SKM-1 (cell line): ENCODE results near the gene RPS6KA3.
"Not testable (repeated sequence)": the region's sequence is repeated elsewhere in the genome, so short reads cannot be mapped to it uniquely, and the experiment has no call there.

Source experiments
- DNase-seq: peaks from one replicate; lab custom pipeline; 2025; ENCODE audit not compliant: unreplicated experiment; lab: John Stamatoyannopoulos, UW

RPS6KA3 gene

GRCh38 chrX:20224814-20225487, 41.8 kb downstream of the RPS6KA3 start:
- no peak for DNase-seq

DNA sequence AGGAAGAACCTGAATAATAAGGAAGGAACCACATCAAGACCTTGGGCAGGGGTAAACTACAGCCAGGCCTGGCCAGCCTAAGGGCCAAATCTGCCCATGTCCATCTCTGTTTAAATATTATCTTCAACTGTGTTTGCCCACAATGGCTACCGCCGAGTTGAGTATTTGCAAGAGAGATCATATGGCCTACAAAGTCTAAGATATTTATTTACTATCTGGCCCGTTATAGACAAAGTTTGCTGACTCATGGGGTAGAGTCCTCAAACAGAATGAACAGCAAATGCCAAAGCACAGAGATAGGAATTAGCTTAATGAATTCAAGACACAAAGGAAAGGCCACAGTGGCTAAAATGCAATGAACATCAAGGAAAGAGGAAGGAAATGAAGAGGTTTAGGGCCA, 44.8 kb downstream of the RPS6KA3 start:
- DNase-seq, result no peak

DNA sequence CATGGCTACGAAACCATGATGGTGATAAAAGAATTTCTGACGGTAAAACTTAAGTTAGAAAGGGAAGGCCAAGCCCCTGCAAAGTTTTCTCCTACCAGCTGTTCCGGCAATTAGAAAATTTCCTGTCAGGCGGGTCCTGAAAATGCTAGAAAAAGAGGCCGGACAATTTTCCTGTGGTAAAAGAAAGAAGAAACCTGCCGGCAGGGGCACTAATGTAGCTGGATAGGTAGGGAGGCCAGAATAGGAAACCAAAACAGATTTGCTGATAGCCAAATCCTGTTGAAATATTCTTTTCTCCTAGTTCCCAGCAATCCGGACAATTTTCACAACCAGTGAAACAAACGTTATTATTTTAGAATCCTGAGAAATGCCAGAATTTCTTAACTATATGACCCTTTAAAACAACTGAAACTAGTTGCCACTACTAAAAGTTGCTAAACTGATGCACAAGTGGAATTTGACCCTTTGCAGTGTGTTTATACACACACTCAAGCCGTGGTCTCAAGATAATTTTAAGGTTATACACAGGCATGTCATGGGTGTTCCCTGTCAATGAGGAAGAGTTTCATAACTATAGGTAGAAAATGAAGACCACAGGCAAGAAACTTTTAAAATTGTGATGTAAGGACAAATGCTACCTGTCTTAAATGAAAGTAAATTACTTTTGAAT, 47.7 kb downstream of the RPS6KA3 start:
- DNase-seq, result no peak

DNA sequence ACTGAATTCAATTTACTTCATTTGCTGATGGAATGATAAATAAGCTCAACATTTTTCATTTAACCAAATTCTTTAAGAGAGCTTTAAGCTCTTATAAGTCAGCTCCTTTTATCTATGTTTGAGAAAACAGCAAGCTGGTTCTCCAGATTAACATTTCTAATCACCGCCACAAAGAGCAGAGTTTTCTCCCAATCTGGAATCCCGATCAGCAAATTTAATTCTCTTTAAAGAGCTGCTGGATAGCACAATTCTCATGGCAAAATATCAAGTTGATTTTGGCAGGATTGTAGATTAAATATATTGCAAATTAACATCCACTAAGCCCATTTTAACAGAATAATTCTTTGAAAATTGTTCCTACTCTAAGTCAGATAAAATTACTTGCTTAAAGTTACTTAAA, 48.8 kb downstream of the RPS6KA3 start:
- DNase-seq, result no peak

DNA sequence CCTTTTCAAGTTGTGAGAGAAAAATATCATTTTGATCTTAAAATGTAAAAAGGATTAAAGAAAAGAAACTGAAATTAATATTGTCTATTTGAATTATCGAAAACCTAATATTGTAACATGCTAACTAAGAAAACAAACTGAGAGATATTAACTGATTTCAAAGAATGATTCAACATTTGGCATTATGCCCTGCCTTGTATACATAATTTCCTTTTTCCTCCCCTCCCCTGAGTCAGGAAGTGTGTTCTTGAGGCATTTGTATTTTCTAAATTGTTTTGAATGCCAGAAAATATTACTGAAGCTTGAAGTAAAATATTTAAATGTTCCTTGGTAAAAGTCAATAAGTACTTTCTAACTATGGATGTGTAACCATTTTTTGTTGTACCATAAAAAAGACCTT, 49.4 kb downstream of the RPS6KA3 start:
- no peak for DNase-seq

DNA sequence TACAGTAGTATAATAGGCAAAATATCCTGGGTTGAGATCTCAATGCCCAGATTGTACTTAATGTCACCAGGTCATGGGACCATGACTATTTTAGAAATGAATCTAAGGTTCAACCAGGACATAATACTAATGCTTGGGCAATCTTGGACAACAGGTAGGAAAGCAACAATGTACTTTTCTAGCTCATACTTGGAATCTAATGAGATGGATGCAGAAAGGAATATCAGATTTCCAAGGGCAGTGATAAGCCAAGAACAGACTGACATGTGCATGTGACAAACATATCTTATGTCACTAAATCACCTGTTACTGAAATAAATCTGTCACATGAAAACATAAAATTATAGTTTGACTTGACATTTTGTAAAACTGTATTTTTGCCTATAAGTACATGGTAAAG, 51.1 kb downstream of the RPS6KA3 start:
- DNase-seq, result no peak

- no peak for DNase-seq
Measured at GRCh38 chrX:20212486-20213089, 54.1 kb downstream of the RPS6KA3 start.

DNA sequence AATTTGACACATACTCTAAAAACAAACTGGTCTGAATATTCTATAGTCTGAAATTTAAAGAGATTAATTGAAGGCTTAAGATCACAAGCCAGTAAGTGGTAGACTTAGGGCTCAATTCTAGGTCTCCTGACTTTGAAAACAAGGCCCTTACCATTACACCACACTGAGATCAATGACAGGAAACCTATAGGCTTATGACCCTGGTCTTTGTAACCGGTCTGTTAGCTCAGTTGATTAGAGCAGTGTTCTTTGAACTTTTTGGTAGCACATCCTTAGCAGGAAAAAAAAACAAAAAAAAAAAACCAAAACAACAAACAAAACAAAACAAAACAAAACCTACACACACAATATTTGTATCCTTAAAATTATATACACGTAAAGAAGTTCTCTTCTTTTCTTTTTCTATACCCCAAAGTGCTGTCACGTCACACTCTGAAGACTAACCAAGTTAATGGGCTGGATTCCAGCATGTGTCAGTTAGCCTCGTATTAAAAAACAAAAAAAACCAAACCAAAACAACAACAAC, 55.4 kb downstream of the RPS6KA3 start:
- no peak for DNase-seq

- DNase-seq, result no peak
Measured at GRCh38 chrX:20205927-20206708, 60.6 kb downstream of the RPS6KA3 start.

DNA sequence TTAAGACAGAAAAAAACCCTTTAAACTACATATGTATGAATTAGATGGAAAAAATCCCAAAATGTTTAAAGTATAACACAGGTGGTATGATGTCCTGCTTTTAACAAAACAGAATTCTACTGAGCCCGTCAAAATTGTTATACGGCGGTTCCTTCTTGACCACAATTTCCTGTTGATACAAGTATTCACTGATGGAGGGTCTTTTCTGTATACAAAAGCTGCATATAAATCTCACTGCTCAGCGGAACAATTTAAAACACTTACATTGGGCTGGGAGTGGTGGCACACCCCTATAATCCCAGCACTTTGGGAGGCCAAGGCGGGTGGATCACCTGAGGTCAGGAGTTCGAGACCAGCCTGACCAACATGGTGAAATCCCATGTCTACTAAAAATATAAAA, 62.4 kb downstream of the RPS6KA3 start:
- DNase-seq, result no peak

- no peak for DNase-seq
Measured at GRCh38 chrX:20197641-20198210, 69.0 kb downstream of the RPS6KA3 start.

DNA sequence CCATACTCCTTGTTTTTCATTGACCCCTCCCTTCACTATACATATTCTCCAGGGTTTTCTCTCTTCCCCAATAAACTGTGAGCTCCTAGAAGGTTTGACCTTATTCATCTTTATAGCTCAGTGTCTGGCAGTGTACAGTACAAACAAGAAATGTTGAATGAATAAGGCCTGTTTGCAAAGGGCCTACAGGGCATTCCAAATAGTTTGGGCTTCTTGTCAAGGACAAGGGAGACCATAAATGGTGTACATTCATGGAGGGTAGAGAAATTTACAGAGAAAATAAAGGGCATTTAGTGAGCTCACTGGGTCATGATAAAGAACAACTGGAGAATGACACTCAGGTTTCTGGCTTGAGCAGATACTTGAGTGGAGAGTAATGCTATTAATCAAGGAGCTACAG, 77.5 kb downstream of the RPS6KA3 start:
- DNase-seq, result no peak

GRCh38 chrX:20181598-20182329, 84.9 kb downstream of the RPS6KA3 start:
- no peak for DNase-seq

GRCh38 chrX:20177093-20177492, 89.6 kb downstream of the RPS6KA3 start:
- DNase-seq, result no peak

DNA sequence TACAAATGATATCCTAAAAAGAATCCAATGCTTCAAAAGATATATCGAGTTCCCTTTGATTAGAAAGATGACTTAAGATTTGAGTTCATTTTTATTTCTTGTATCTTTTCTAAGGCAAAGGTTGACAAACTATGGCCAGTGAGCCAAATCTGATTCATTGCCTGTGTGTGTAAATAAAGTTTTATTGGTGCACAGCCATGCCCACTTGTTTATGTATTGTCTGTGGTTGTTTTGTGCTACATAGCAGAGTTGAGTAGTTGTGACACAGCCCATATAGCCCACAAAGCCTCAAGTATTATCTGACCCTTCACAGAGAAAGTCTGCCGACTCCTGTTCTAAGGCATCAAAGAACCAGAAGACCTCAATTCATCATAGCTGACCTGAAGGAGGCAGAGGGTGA, 92.9 kb downstream of the RPS6KA3 start:
- DNase-seq, result no peak

DNA sequence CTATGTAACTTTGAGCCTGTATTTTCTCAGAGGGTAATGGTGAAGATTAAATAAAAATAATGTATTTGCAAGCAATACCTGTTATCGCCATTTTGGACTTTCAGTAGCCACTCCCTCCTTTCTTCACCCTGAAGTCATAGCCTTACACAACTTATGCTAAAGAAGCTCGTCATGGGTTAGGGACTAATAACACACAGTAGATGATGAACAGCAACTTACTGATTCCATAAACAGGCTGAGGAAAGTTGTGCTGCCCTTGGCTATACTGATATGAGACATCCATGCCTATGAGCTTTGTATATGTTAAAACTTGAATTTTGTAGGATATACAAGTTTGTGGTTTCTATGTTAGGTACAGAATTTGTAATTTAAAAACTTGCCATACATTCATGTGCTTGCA, 93.4 kb downstream of the RPS6KA3 start:
- DNase-seq, result no peak

GRCh38 chrX:20171887-20172286, 94.8 kb downstream of the RPS6KA3 start:
- DNase-seq, result no peak

DNA sequence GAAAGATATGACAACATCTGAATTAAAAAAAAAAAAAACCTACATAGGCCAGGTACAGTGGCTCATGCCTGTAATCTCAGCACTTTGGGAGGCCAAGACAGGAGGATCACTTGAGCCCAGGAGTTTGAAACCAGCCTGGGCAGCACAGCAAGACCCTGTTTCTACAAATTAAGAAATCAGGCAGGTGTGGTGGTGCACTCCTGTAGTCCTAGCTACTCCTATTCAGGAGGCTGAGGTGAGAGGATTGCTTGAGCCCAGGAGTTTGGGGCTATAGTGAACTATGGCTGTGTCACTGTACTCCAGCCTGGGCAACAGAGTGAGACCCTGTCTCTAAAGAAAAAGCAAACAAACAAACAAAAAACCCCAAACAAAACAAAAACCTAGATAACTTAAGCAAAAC, 104.2 kb downstream of the RPS6KA3 start:
- DNase-seq, result not testable (repeated sequence)

DNA sequence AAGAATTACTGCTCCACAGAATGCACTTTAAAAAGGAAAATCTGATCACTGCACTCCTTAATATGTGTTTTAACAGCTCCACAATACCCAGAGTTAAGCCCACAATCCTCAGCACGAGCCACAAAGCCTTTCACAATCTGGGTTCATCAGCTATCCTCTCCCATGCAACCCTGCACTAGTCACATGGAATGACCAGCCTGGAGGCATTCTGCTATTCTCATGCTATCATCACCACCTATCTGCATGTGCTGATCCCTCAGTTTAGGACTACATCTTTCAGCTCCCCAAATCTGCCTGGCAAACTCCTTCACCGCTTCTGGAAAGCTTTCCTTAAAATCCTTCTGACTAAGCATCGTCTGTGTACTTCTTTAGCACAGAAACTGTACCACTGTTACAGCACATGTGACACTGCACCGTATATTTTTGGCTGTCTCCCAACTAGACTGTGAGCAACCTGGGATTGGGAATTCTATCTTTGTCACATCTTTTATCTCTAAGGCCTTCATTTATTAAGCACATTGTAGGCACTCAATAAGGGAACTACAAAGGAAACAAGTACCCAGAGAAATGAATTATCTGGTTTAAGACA, 106.8 kb downstream of the RPS6KA3 start:
- DNase-seq, result no peak

GRCh38 chrX:20151689-20152088, 115.0 kb downstream of the RPS6KA3 start:
- no peak for DNase-seq
